Colon (tissue), 2 donors: Measurements from ENCODE around the gene MBOAT1.

ENCODE experiments used
- FAIRE-seq: peaks from 2 replicates; lab custom pipeline; 2012; peaks lifted over from hg19 to GRCh38; lab: Jason Lieb, UNC
- donor health status: control.
- donor health status: control.

The MBOAT1 gene

GRCh38 chr6:20104696-20105095 lies 107.6 kb downstream of the MBOAT1 start:
- no peak for FAIRE-seq

DNA sequence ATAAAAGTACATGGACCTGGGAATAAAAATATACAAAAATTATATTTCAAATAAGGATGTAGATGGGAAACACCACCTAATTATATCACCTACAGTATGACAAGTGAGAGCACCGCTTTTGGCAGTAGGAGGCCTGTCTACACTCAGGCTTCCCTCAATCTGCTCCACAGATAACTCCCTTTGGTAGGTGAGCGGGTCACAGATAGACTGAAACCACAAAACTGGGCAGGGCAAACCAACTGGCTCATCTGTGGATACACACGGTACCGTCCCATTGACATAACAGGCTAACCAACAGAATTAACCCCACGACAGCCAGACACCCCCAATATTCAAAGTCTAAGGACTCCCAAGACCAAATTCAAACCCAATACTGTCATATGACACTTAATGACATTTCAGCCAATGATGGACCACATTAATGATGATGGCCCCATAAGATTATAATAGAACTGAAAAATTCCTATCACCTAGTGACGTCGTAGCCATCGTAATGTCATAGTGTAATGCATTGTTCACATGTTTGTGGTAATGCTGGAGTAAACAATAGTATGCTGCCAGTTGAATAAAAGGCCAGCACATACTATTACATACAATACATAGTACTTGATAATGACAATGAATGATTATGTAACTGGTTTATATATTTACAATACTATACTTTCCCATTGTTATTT lies 109.7 kb downstream of the MBOAT1 start:
- FAIRE-seq = no peak

GRCh38 chr6:20099156-20099555 lies 113.1 kb downstream of the MBOAT1 start:
- FAIRE-seq = no peak

DNA sequence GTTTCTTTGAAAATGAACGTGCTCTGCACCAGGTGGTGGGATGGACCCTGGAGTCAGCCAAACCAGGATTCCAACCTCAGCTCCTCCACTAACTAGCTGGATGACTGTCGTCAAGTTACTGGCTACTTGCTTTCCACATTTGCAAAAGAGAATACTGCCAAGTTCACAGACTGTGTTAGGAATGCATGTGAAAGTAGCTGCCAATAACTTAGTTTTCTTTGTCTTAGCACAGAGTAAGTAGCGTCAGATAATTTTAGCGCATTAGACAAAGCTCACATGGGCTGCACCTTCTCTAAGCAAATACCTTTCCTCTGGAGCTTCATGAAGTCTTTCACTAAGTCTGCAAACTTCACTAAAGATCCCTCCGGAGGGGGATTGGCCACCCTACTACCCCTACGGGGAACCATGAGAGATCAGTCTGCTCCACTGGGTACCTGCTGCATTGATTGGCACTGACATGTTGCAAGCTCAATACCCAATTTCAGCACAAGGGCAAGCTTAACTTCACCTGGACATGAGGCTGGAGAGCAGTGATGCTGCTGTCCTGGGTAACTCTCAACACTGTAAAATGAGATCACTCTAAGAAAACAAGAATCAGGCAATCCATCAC lies 113.9 kb downstream of the MBOAT1 start:
- no peak for FAIRE-seq

DNA sequence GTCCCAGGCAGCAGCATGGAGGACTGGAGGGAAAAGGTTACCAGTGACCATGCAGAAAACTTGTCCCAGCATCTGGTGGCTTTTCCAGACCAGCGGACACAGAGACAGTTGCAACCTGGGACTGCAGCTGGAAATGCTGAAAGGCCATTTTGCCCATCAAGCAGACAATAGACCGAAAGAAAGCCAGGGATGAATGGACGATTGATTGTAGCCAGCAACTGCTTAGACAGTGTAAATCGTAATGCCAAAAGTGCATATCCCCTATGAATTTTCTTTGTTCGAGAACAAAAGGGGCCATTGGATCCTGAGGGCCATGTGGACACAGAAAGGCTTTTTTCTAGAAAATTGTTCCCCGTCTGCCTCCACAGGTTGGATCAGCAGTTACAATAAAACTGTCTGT lies 115.7 kb downstream of the MBOAT1 start:
- FAIRE-seq = no peak

- FAIRE-seq = no peak
These were observed 116.8 kb downstream of the MBOAT1 start for GRCh38 chr6:20095436-20095835.

GRCh38 chr6:20092071-20092566 lies 120.2 kb downstream of the MBOAT1 start:
- peak; percentile 73 for FAIRE-seq

DNA sequence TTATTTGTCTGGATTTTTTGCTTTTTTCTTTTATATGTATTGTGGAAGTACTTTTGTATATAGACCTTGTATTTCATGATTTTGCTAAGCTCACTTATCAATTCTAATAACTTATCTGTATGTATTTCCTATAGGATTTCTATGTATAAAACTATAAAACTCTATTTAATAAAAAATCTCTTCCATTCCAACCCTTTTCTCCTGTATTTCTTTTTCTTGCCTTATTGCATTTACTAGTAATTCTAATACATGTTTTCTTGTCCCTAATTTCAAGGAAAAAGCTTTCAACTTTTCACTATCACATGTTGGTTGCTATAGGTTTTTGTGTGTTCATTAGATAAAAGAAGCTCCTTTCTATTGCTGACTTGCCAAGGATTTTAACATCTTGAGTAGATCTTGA lies 125.3 kb downstream of the MBOAT1 start:
- FAIRE-seq = peak; percentile 58

- FAIRE-seq = no peak
These were observed 126.5 kb downstream of the MBOAT1 start for GRCh38 chr6:20085817-20086216.

DNA sequence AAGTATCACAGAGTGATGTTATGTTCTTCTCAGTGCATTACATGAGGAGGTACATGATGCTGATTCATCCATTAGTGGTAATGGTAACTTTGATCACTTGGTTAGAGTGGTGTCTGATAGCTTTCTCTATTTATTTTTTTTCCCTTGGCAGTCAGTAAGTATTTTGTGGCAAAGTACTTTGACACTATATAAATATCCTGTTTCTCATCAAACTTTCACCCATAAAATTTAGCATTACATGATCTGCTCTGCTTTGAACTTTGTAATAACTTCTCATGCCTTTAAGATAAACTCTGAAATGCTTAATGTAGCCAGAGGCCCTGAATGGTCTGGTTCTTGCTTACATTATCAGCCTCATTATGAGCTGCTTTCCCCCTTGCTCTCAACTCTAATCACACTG lies 127.9 kb downstream of the MBOAT1 start:
- FAIRE-seq = no peak

DNA sequence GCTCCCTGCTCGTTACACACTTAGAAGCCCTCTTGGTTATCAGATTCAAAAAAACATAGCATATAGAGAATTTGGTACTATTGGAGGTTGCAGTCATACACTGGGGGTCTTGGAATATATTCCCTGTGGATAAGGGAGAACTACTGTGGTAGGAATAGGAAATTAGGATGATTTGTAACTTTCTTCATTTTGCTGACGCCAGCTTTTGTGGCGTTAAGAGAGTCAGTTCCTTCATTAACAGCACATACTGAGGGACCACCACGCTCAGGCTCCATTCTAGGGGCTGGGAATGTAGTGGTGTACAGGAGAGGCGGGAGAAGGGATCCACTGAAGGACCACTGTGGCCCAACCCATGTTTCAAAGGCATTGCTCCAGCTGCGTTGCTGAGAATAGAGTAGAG lies 140.3 kb downstream of the MBOAT1 start:
- no peak for FAIRE-seq

GRCh38 chr6:20070047-20070446 lies 142.2 kb downstream of the MBOAT1 start:
- FAIRE-seq = no peak

- no peak for FAIRE-seq
These were observed 143.2 kb downstream of the MBOAT1 start for GRCh38 chr6:20069021-20069522.

GRCh38 chr6:20068421-20068988 lies 143.8 kb downstream of the MBOAT1 start:
- no peak for FAIRE-seq

- no peak for FAIRE-seq
These were observed 150.3 kb downstream of the MBOAT1 start for GRCh38 chr6:20061952-20062351.

GRCh38 chr6:20060252-20060651 lies 152.0 kb downstream of the MBOAT1 start:
- no peak for FAIRE-seq

GRCh38 chr6:20058912-20059311 lies 153.4 kb downstream of the MBOAT1 start:
- FAIRE-seq = no peak

GRCh38 chr6:20058121-20058905 lies 154.0 kb downstream of the MBOAT1 start:
- no peak for FAIRE-seq

GRCh38 chr6:20056350-20056992 lies 155.8 kb downstream of the MBOAT1 start:
- FAIRE-seq = no peak

DNA sequence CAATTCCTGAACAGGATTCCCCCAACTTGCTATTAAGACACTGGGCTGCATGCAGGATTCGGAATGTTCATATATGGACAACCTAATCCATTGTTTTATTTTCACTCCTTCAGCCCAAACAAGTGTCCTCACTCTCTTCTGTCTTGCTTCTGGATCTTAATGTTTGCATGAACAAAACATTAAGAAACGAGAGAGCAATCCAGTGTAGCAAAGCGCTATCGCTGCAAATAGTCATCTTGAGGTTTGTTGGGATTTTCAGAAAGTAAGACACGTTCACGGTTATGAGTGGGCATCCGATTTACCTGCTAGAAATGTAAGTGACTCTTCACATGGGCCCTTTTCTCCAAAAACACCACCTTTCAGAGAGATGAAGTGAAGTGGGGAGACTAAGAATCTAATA lies 156.4 kb downstream of the MBOAT1 start:
- no peak for FAIRE-seq
